ENCODE data around the gene TUBGCP6. TPM values are rescaled to one million over a fixed set of nuclear protein-coding genes. Genes with fewer than 3 reads are reported as not detected.
A peak's percentile ranks its signal among the peaks of the same experiment; 100 is the strongest.

TUBGCP6 gene
- total RNA-seq: 17.2 TPM

GRCh38 chr22:50244420-50245213, at the start of gene TUBGCP6:
TSS of gene TUBGCP6 (minus strand) at chr22:50245023. CDS start at chr22:50244459, 564 bp downstream.
- peak within 1 kb of the TSS; percentile 89 to 99 (median 98) for H3K9ac ChIP-seq (ENCODE audit: low read depth in 1 of 3, low read length in 3 of 3)
- H3K27me3 ChIP-seq (ENCODE audit: control insufficient read depth in 3 of 3, insufficient read depth in 3 of 3, low read length in 3 of 3): no peaks in the 10 kb centered on the region
- peaks cover 37 to 63% (median 51%) of the 10 kb centered on the region in 3 donors for H3K4me1 ChIP-seq (ENCODE audit: control insufficient read depth in 3 of 3, insufficient read depth in 3 of 3, low read length in 3 of 3)
- peak within 1 kb of the TSS; percentile 93 to 98 (median 95) for H3K4me3 ChIP-seq (ENCODE audit: low read length in 3 of 3)
- H3K27ac ChIP-seq (ENCODE audit: low read depth, low read length): peak within 1 kb of the TSS; percentile 82
- H3K9me3 ChIP-seq (ENCODE audit: control insufficient read depth in 3 of 3, low read length in 3 of 3): no peaks in the 10 kb centered on the region
- H3K36me3 ChIP-seq (ENCODE audit: control insufficient read depth in 3 of 3, insufficient read depth in 3 of 3, low read length in 3 of 3): peaks cover 23 to 35% (median 33%) of the 10 kb centered on the region in 3 donors

- Histone ChIP-seq H3K4me1 (ENCODE audit: control insufficient read depth in 3 of 3, insufficient read depth in 3 of 3, low read length in 3 of 3) (peaks cover 16 to 22% (median 17%) of the 10 kb centered on the region in 3 donors), H3K4me3 (ENCODE audit: low read length in 3 of 3) (no peak overlapping the region), H3K36me3 (ENCODE audit: control insufficient read depth in 3 of 3, insufficient read depth in 3 of 3, low read length in 3 of 3) (peaks cover 6 to 9% (median 8%) of the 10 kb centered on the region in 3 donors), H3K9ac (ENCODE audit: low read depth in 1 of 3, low read length in 3 of 3) (peak overlapping the region in 1 of 3 donors; percentile 40), H3K27me3 (ENCODE audit: control insufficient read depth in 3 of 3, insufficient read depth in 3 of 3, low read length in 3 of 3) (peaks cover 0 to 7% (median 0%) of the 10 kb centered on the region in 3 donors), H3K27ac (ENCODE audit: low read depth, low read length) (peak overlapping the region; percentile 51), H3K9me3 (ENCODE audit: control insufficient read depth in 3 of 3, low read length in 3 of 3) (no peaks in the 10 kb centered on the region)
Measured at GRCh38 chr22:50294319-50294656, 49.5 kb upstream of the TUBGCP6 start.

GRCh38 chr22:50293441-50294318, 48.9 kb upstream of the TUBGCP6 start:
- Histone ChIP-seq H3K4me1 (ENCODE audit: control insufficient read depth in 3 of 3, insufficient read depth in 3 of 3, low read length in 3 of 3) (peaks cover 14 to 22% (median 17%) of the 10 kb centered on the region in 3 donors), H3K36me3 (ENCODE audit: control insufficient read depth in 3 of 3, insufficient read depth in 3 of 3, low read length in 3 of 3) (peaks cover 12 to 15% (median 14%) of the 10 kb centered on the region in 3 donors), H3K27me3 (ENCODE audit: control insufficient read depth in 3 of 3, insufficient read depth in 3 of 3, low read length in 3 of 3) (peaks cover 0 to 7% (median 0%) of the 10 kb centered on the region in 3 donors), H3K27ac (ENCODE audit: low read depth, low read length) (peak overlapping the region; percentile 51), H3K4me3 (ENCODE audit: low read length in 3 of 3) (peak overlapping the region in 1 of 3 donors; percentile 49), H3K9me3 (ENCODE audit: control insufficient read depth in 3 of 3, low read length in 3 of 3) (no peaks in the 10 kb centered on the region), H3K9ac (ENCODE audit: low read depth in 1 of 3, low read length in 3 of 3) (peak overlapping the region in 2 of 3 donors; percentile 40 to 43)

- H3K9ac ChIP-seq (ENCODE audit: low read depth in 1 of 3, low read length in 3 of 3): no peak overlapping the region
- peaks cover 14 to 22% (median 17%) of the 10 kb centered on the region in 3 donors for H3K4me1 ChIP-seq (ENCODE audit: control insufficient read depth in 3 of 3, insufficient read depth in 3 of 3, low read length in 3 of 3)
- H3K9me3 ChIP-seq (ENCODE audit: control insufficient read depth in 3 of 3, low read length in 3 of 3): no peaks in the 10 kb centered on the region
- peaks cover 15 to 21% (median 17%) of the 10 kb centered on the region in 3 donors for H3K36me3 ChIP-seq (ENCODE audit: control insufficient read depth in 3 of 3, insufficient read depth in 3 of 3, low read length in 3 of 3)
- H3K27me3 ChIP-seq (ENCODE audit: control insufficient read depth in 3 of 3, insufficient read depth in 3 of 3, low read length in 3 of 3): peaks cover 0 to 7% (median 0%) of the 10 kb centered on the region in 3 donors
- no peak overlapping the region for H3K27ac ChIP-seq (ENCODE audit: low read depth, low read length)
- no peak overlapping the region for H3K4me3 ChIP-seq (ENCODE audit: low read length in 3 of 3)
Measured at GRCh38 chr22:50292643-50293440, 48.0 kb upstream of the TUBGCP6 start.

- Histone ChIP-seq H3K9me3 (ENCODE audit: control insufficient read depth in 3 of 3, low read length in 3 of 3) (no peaks in the 10 kb centered on the region), H3K4me1 (ENCODE audit: control insufficient read depth in 3 of 3, insufficient read depth in 3 of 3, low read length in 3 of 3) (peaks cover 11 to 14% (median 12%) of the 10 kb centered on the region in 3 donors), H3K36me3 (ENCODE audit: control insufficient read depth in 3 of 3, insufficient read depth in 3 of 3, low read length in 3 of 3) (peaks cover 23 to 29% (median 23%) of the 10 kb centered on the region in 3 donors), H3K27me3 (ENCODE audit: control insufficient read depth in 3 of 3, insufficient read depth in 3 of 3, low read length in 3 of 3) (peaks cover 0 to 7% (median 0%) of the 10 kb centered on the region in 3 donors), H3K4me3 (ENCODE audit: low read length in 3 of 3) (no peak overlapping the region), H3K9ac (ENCODE audit: low read depth in 1 of 3, low read length in 3 of 3) (no peak overlapping the region), H3K27ac (ENCODE audit: low read depth, low read length) (no peak overlapping the region)
Measured at GRCh38 chr22:50289942-50290630, 45.3 kb upstream of the TUBGCP6 start.

GRCh38 chr22:50289151-50289941, 44.5 kb upstream of the TUBGCP6 start:
- Histone ChIP-seq H3K36me3 (ENCODE audit: control insufficient read depth in 3 of 3, insufficient read depth in 3 of 3, low read length in 3 of 3) (peaks cover 23 to 33% (median 26%) of the 10 kb centered on the region in 3 donors), H3K27ac (ENCODE audit: low read depth, low read length) (no peak overlapping the region), H3K4me3 (ENCODE audit: low read length in 3 of 3) (no peak overlapping the region), H3K9me3 (ENCODE audit: control insufficient read depth in 3 of 3, low read length in 3 of 3) (no peaks in the 10 kb centered on the region), H3K9ac (ENCODE audit: low read depth in 1 of 3, low read length in 3 of 3) (no peak overlapping the region), H3K4me1 (ENCODE audit: control insufficient read depth in 3 of 3, insufficient read depth in 3 of 3, low read length in 3 of 3) (peaks cover 8 to 12% (median 9%) of the 10 kb centered on the region in 3 donors), H3K27me3 (ENCODE audit: control insufficient read depth in 3 of 3, insufficient read depth in 3 of 3, low read length in 3 of 3) (peaks cover 0 to 7% (median 0%) of the 10 kb centered on the region in 3 donors)

GRCh38 chr22:50287731-50288130, 42.9 kb upstream of the TUBGCP6 start:
- peaks cover 0 to 1% (median 0%) of the 10 kb centered on the region in 3 donors for H3K4me1 ChIP-seq (ENCODE audit: control insufficient read depth in 3 of 3, insufficient read depth in 3 of 3, low read length in 3 of 3)
- H3K9me3 ChIP-seq (ENCODE audit: control insufficient read depth in 3 of 3, low read length in 3 of 3): no peaks in the 10 kb centered on the region
- H3K27me3 ChIP-seq (ENCODE audit: control insufficient read depth in 3 of 3, insufficient read depth in 3 of 3, low read length in 3 of 3): peaks cover 0 to 7% (median 0%) of the 10 kb centered on the region in 3 donors
- no peak overlapping the region for H3K4me3 ChIP-seq (ENCODE audit: low read length in 3 of 3)
- no peak overlapping the region for H3K27ac ChIP-seq (ENCODE audit: low read depth, low read length)
- H3K9ac ChIP-seq (ENCODE audit: low read depth in 1 of 3, low read length in 3 of 3): no peak overlapping the region
- H3K36me3 ChIP-seq (ENCODE audit: control insufficient read depth in 3 of 3, insufficient read depth in 3 of 3, low read length in 3 of 3): peaks cover 23 to 35% (median 30%) of the 10 kb centered on the region in 3 donors

- Histone ChIP-seq H3K27ac (ENCODE audit: low read depth, low read length) (no peak overlapping the region), H3K9me3 (ENCODE audit: control insufficient read depth in 3 of 3, low read length in 3 of 3) (no peaks in the 10 kb centered on the region), H3K4me3 (ENCODE audit: low read length in 3 of 3) (no peak overlapping the region), H3K27me3 (ENCODE audit: control insufficient read depth in 3 of 3, insufficient read depth in 3 of 3, low read length in 3 of 3) (peaks cover 0 to 4% (median 0%) of the 10 kb centered on the region in 3 donors), H3K9ac (ENCODE audit: low read depth in 1 of 3, low read length in 3 of 3) (no peak overlapping the region), H3K36me3 (ENCODE audit: control insufficient read depth in 3 of 3, insufficient read depth in 3 of 3, low read length in 3 of 3) (peaks cover 25 to 37% (median 30%) of the 10 kb centered on the region in 3 donors), H3K4me1 (ENCODE audit: control insufficient read depth in 3 of 3, insufficient read depth in 3 of 3, low read length in 3 of 3) (no peaks in the 10 kb centered on the region)
Measured at GRCh38 chr22:50286701-50287318, 42.0 kb upstream of the TUBGCP6 start.
